SIG-M5 treated with dmso at 0.1 percent for 504 hours (cell line): Measurements from ENCODE around the gene ANKRD11.
"Not testable (repeated sequence)": the region's sequence is repeated elsewhere in the genome, so short reads cannot be mapped to it uniquely, and the experiment has no call there.

ENCODE experiments used
- DNase-seq: peaks from one replicate; lab custom pipeline; 2025; ENCODE audit not compliant: unreplicated experiment; lab: John Stamatoyannopoulos, UW

ANKRD11 gene

GRCh38 chr16:89248196-89248982 is 242.0 kb downstream of the ANKRD11 start:
- no peak for DNase-seq

GRCh38 chr16:89247734-89248075 is 242.7 kb downstream of the ANKRD11 start:
- not testable (repeated sequence) for DNase-seq

- peak; percentile 90 for DNase-seq
These were observed 243.2 kb downstream of the ANKRD11 start for GRCh38 chr16:89246903-89247733.

DNA sequence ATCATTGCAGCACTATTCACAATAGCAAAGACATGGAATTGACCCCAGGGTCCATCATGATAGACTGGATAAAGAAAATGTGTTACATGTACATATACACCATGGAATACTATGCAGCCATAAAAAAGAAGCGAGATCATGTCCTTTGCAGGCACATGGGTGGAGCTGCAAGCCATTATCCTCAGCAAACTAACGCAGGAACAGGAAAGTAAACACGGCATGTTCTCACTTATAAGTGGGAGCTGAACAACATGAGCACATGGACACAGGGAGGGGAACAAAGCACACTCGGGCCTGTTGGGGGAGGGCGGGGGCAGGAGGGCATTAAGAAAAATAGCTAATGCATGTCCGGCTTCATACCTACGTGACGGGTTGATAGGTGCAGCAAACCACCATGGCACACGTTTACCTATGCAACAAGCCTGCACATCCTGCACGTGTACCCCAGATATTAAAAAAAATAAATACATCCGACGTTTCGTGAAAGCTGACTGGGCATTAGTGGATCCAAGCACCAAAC is 243.9 kb downstream of the ANKRD11 start:
- no peak for DNase-seq

DNA sequence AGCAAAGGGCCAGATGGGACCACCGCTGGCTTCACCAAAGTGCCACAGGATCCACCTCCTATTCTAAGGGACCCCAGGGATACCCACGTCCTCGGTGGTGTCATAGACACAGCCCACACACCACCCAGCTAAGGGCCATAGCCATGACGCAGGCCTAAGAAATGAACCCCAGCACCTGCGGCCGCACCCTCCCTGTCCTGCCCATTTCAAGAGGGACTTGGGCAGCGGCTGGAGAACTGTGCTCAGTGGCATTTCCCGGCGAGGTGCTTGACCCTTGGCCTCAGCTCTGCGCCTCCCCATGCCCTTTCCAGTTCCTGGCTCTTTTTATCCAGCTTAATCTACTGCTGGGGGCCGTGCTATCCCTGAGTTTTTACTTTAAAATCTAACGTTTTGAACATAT is 245.6 kb downstream of the ANKRD11 start:
- no peak for DNase-seq

DNA sequence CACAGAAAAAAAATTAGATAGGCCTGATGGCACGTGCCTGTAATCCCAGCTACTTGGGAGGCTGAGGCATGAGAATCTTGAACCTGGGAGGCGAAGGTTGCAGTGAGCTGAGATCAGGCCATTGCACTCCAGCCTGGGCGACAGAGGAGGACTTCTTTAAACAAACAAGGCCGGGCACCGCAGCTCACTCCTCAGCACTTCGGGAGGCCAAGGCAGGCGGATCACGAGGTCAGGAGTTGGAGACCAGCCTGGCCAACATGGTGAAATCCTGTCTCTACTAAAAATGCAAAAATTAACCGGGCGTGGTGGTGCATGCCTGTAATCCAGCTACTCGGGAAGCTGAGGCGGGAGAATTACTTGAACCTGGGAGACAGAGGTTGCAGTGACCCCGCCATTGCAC is 246.1 kb downstream of the ANKRD11 start:
- not testable (repeated sequence) for DNase-seq

DNA sequence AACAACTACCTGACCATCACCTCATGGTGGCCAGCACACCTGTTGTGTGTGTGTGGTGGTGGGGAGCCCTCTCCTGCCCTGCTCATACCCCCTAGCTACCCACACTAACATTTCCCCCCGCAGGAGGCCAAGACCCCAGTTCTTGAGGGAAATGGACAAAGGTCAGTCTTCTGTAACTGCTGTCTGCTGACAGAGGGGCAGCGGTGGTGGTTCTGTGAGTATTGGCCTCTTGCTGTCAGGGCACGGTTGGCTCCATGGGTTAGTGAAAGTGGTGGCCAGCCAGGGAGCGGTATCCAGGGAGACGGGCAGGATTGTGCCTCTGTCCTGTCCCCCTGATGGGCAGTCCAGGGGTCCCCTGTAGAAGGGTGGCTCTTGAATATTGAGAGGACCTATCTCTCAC is 246.7 kb downstream of the ANKRD11 start:
- no peak for DNase-seq

GRCh38 chr16:89242795-89243200 is 247.6 kb downstream of the ANKRD11 start:
- no peak for DNase-seq

DNA sequence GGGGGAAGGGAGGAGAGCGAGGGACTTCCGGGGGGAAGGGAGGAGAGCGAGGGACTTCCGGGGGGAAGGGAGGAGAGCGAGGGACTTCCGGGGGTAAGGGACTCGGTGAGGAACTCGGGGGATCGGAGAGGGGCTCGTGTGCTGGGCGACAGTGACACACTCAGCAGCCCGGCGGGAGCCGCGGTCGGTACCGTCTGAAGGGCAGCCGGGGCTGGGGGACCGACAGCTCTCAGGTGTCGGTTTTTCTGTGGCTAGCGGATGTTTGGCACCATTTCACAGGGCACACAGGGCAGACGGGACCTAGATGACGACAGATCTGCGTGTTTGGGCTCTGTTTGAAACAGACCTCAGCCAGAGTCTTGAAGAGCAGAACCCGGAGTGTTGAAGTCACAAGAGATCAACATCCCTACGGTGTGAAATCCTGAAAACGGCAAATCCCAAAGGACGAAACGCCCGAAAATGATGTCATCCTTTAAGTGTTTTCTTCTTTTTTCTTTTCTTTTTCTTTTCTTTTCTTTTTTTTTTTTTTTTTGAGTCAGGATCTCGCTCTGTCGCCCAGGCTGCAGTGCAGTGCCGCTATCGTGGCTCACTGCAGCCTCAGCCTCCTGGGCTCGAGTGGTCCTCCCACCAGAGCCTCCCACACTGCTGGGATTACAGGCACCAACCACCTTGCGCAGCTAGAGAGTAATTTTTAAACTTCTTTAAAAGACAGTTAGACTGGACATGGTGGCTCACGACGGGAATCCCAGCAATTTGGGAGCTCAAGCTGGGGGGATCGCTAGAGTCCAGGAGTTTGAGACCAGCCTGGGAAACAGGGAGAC is 249.0 kb downstream of the ANKRD11 start:
- peak; percentile 74 for DNase-seq

DNA sequence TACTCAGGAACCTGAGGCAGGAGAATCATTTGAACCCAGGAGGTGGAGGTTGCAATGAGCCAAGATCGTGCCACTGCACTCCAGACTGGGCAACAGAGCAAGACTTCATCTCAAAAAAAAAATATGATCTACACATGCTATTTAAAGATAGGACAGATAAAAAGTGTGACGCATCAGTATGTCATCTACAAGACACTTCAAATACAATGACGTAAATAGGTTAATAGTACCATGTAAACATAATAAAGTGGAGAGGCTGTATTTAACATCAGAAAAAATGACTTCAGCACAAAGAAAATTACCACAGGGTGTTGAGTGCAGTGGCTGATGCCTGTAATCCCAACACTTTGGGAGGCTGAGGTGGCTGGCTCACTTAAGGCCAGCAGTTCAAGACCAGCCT is 252.6 kb downstream of the ANKRD11 start:
- DNase-seq = no peak

GRCh38 chr16:89233678-89234490 is 256.5 kb downstream of the ANKRD11 start:
- peak; percentile 17 for DNase-seq

- no peak for DNase-seq
These were observed 258.3 kb downstream of the ANKRD11 start for GRCh38 chr16:89232107-89232506.

DNA sequence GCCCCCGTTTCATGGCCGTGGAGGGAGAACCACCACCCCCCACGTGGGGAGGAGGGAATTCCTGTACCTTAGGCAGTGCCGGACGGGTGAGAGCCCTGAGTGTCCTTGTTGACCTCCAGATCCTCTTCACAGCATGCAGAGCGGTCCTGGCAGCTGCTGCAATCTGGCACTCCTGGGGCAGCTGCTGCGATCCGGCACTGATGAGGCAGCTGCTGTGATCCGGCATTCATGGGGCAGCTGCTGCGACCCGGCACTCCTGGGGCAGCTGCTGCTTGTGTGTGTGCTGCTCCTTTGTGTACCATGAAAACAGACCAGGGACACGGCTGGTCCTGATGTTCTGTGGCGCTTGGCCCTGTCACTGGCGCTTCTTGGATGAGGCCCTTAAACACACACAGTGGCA is 260.1 kb downstream of the ANKRD11 start:
- no peak for DNase-seq

- DNase-seq = no peak
These were observed 265.7 kb downstream of the ANKRD11 start for GRCh38 chr16:89224665-89225064.

DNA sequence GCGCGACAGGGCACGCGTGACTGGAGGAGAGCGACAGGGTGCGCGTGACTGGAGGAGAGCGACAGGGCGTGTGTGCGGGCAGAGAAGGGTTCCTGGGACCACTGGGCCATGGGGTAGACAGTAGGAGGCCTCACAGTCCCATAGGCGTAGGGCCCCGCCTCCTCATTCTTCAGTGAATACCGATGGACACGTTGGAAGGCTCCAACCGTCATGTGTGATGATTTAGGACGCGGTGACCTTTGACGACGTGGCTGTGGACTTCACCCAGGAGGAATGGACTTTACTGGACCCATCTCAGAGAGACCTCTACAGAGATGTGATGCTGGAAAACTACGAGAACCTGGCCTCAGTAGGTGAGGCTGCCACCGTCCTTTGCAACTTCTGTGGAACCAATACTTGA is 267.4 kb downstream of the ANKRD11 start:
- DNase-seq = no peak

DNA sequence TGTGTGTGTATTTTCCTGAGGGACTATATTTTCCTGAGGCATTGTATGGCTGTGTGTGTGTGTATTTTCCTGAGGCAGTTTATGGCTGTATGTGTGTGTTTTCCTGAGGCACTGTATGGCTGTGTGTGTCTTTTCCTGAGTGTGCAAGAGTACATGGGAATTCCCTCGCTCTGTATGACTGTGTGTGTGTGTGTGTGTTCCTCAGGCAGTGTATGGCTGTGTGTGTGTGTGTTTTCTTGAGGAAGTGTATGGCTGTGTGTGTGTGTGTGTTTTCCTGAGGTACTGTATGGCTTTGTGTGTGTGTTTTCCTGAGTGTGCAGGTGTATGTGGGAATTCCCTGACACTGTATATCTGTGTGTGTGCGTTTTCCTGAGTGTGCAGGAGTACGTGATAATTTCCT is 268.8 kb downstream of the ANKRD11 start:
- DNase-seq = no peak

DNA sequence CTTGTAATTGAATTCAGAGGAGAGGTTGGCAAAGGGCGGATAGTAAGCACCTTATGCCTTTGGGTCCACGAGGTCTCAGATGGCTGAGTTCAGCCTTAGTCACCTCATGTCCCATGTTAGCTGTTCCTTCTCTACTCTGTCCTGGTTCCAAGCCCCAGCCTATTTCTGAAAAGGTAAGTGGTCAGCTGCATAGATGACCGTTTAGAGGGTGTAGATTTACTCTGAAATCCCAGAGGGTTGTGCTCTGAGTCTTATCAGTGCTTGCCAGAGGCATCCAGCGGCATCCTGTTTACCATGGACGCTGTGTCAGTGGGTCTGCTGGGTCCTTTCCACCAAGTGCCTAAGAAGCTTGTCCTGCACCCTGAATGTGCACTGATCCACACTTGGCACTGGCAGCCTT is 271.0 kb downstream of the ANKRD11 start:
- DNase-seq = no peak
